Mucosa of stomach (tissue), 1 donor: ENCODE data around the gene JDP2.

ENCODE experiments used
- H3K27me3 ChIP-seq: one replicate; pipeline ENCODE4 v1.7.0; 2013; ENCODE audit warnings: mild to moderate bottlenecking, low read length; ENCODE audit not compliant: control insufficient read depth, insufficient read depth
- H3K36me3 ChIP-seq: one replicate; pipeline ENCODE4 v1.7.0; 2013; ENCODE audit warnings: low read length; ENCODE audit not compliant: control insufficient read depth, insufficient read depth
- H3K4me1 ChIP-seq: one replicate; pipeline ENCODE4 v1.7.0; 2013; ENCODE audit warnings: mild to moderate bottlenecking, low read length; ENCODE audit not compliant: control insufficient read depth, insufficient read depth
- H3K4me3 ChIP-seq: one replicate; pipeline ENCODE4 v1.7.0; 2013; ENCODE audit warnings: low read length
- H3K9ac ChIP-seq: one replicate; pipeline ENCODE4 v1.7.0; 2013; ENCODE audit warnings: mild to moderate bottlenecking, low read length, moderate library complexity
- H3K9me3 ChIP-seq: one replicate; pipeline ENCODE4 v1.7.0; 2013; ENCODE audit warnings: mild to moderate bottlenecking, low read length, moderate library complexity; ENCODE audit not compliant: control insufficient read depth
- donor health status: Pancreatic carcinoma.

JDP2 gene

GRCh38 chr14:75519394-75519793, 91.6 kb downstream of the JDP2 start:
- no peak overlapping the region for H3K4me3 ChIP-seq
- H3K9me3 ChIP-seq, result no peaks in the 10 kb centered on the region

GRCh38 chr14:75519826-75520728, 92.3 kb downstream of the JDP2 start:
- peaks cover 8% of the 10 kb centered on the region for H3K27me3 ChIP-seq

More at GRCh38 chr14:75519394-75519793, 91.6 kb downstream of the JDP2 start:
- Histone ChIP-seq H3K36me3 (no peaks in the 10 kb centered on the region), H3K9ac (no peak overlapping the region), H3K27me3 (peaks cover 8% of the 10 kb centered on the region), H3K4me1 (peaks cover 32% of the 10 kb centered on the region)

GRCh38 chr14:75520852-75521251, 93.0 kb downstream of the JDP2 start:
- Histone ChIP-seq H3K9ac (no peak overlapping the region), H3K27me3 (peaks cover 4% of the 10 kb centered on the region), H3K4me3 (no peak overlapping the region), H3K9me3 (no peaks in the 10 kb centered on the region), H3K36me3 (no peaks in the 10 kb centered on the region), H3K4me1 (peaks cover 32% of the 10 kb centered on the region)

More at GRCh38 chr14:75519826-75520728, 92.3 kb downstream of the JDP2 start:
- Histone ChIP-seq H3K9me3 (no peaks in the 10 kb centered on the region), H3K9ac (no peak overlapping the region), H3K4me1 (peaks cover 32% of the 10 kb centered on the region), H3K4me3 (no peak overlapping the region), H3K36me3 (no peaks in the 10 kb centered on the region)

- Histone ChIP-seq H3K36me3 (no peaks in the 10 kb centered on the region), H3K4me1 (peaks cover 32% of the 10 kb centered on the region), H3K9me3 (no peaks in the 10 kb centered on the region), H3K4me3 (peak overlapping the region; percentile 43), H3K27me3 (peaks cover 4% of the 10 kb centered on the region), H3K9ac (peak overlapping the region; percentile 79)
Observed at GRCh38 chr14:75521415-75522199, 93.8 kb downstream of the JDP2 start.

GRCh38 chr14:75522224-75522982, 94.6 kb downstream of the JDP2 start, which contains the start of gene BATF:
BATF (plus strand) TSS chr14:75522469; CDS start chr14:75522683, 214 bp downstream.
- Histone ChIP-seq H3K27me3 (peaks cover 4% of the 10 kb centered on the region), H3K36me3 (no peaks in the 10 kb centered on the region), H3K9ac (peak within 1 kb of the TSS; percentile 79), H3K4me3 (peak within 1 kb of the TSS; percentile 43), H3K4me1 (peaks cover 32% of the 10 kb centered on the region), H3K9me3 (no peaks in the 10 kb centered on the region)

- Histone ChIP-seq H3K27me3 (peaks cover 4% of the 10 kb centered on the region), H3K9ac (peak overlapping the region; percentile 79), H3K9me3 (no peaks in the 10 kb centered on the region), H3K36me3 (no peaks in the 10 kb centered on the region), H3K4me3 (peak overlapping the region; percentile 43), H3K4me1 (peaks cover 32% of the 10 kb centered on the region)
Observed at GRCh38 chr14:75522983-75523318, 95.1 kb downstream of the JDP2 start.
